NCI-H1694 (cell line): Measurements from ENCODE around the gene ZNF143.

Source experiments
- DNase-seq: peaks from one replicate; lab custom pipeline; 2025; lab: John Stamatoyannopoulos, UW

ZNF143 gene

GRCh38 chr11:9575260-9576240, 114.7 kb downstream of the ZNF143 start:
- peak; percentile 25 for DNase-seq

- no peak for DNase-seq
Measured at GRCh38 chr11:9576701-9577381, 116.0 kb downstream of the ZNF143 start.

- no peak for DNase-seq
Measured at GRCh38 chr11:9577556-9577955, 116.7 kb downstream of the ZNF143 start.
